ENCODE results near the gene SNX3. TPM values are rescaled to one million over a fixed set of nuclear protein-coding genes. Genes with fewer than 3 reads are reported as not detected.
A peak's percentile ranks its signal among the peaks of the same experiment; 100 is the strongest.
"Not testable (repeated sequence)": the region's sequence is repeated elsewhere in the genome, so short reads cannot be mapped to it uniquely, and the experiment has no call there.

Gene SNX3
- total RNA-seq = 142 TPM

GRCh38 chr6:108260809-108261569, at the start of gene SNX3:
TSS of gene SNX3 (minus strand) at chr6:108261040. CDS start at chr6:108260921, 119 bp downstream.
- peak; percentile 95 for DNase-seq (ENCODE audit: low spot score)

GRCh38 chr6:108309844-108310243, 49.0 kb upstream of the SNX3 start:
- no peak for DNase-seq (ENCODE audit: low spot score)

GRCh38 chr6:108308641-108309040, 47.8 kb upstream of the SNX3 start:
- DNase-seq (ENCODE audit: low spot score) = not testable (repeated sequence)

GRCh38 chr6:108304646-108305045, 43.8 kb upstream of the SNX3 start:
- DNase-seq (ENCODE audit: low spot score) = no peak

- DNase-seq (ENCODE audit: low spot score) = no peak
Measured at GRCh38 chr6:108302386-108302785, 41.5 kb upstream of the SNX3 start.

GRCh38 chr6:108295676-108296075, 34.8 kb upstream of the SNX3 start:
- no peak for DNase-seq (ENCODE audit: low spot score)

- DNase-seq (ENCODE audit: low spot score) = peak; percentile 93
Measured at GRCh38 chr6:108294727-108295625, 34.1 kb upstream of the SNX3 start, which contains the start of gene AFG1L. TSS of gene AFG1L (plus strand) at chr6:108295054. CDS start at chr6:108295080, 26 bp downstream.

GRCh38 chr6:108294297-108294726, 33.5 kb upstream of the SNX3 start:
- DNase-seq (ENCODE audit: low spot score) = no peak

- DNase-seq (ENCODE audit: low spot score) = no peak
Measured at GRCh38 chr6:108293527-108294296, 32.9 kb upstream of the SNX3 start.

- not testable (repeated sequence) for DNase-seq (ENCODE audit: low spot score)
Measured at GRCh38 chr6:108292561-108292960, 31.7 kb upstream of the SNX3 start.

- DNase-seq (ENCODE audit: low spot score) = no peak
Measured at GRCh38 chr6:108291091-108291490, 30.3 kb upstream of the SNX3 start.

GRCh38 chr6:108288742-108289141, 27.9 kb upstream of the SNX3 start:
- DNase-seq (ENCODE audit: low spot score) = no peak

- DNase-seq (ENCODE audit: low spot score) = no peak
Measured at GRCh38 chr6:108287373-108287772, 26.5 kb upstream of the SNX3 start.

- no peak for DNase-seq (ENCODE audit: low spot score)
Measured at GRCh38 chr6:108286366-108286765, 25.5 kb upstream of the SNX3 start.

- no peak for DNase-seq (ENCODE audit: low spot score)
Measured at GRCh38 chr6:108285381-108285780, 24.5 kb upstream of the SNX3 start.

- DNase-seq (ENCODE audit: low spot score) = no peak
Measured at GRCh38 chr6:108277831-108278230, 17.0 kb upstream of the SNX3 start.

- no peak for DNase-seq (ENCODE audit: low spot score)
Measured at GRCh38 chr6:108277295-108277694, 16.5 kb upstream of the SNX3 start.

- no peak for DNase-seq (ENCODE audit: low spot score)
Measured at GRCh38 chr6:108275976-108276375, 15.1 kb upstream of the SNX3 start.

- no peak for DNase-seq (ENCODE audit: low spot score)
Measured at GRCh38 chr6:108274546-108274945, 13.7 kb upstream of the SNX3 start.

GRCh38 chr6:108269955-108270354, 9.1 kb upstream of the SNX3 start:
- not testable (repeated sequence) for DNase-seq (ENCODE audit: low spot score)

GRCh38 chr6:108268845-108269244, 8.0 kb upstream of the SNX3 start:
- no peak for DNase-seq (ENCODE audit: low spot score)

GRCh38 chr6:108263371-108263770, 2.5 kb upstream of the SNX3 start:
- DNase-seq (ENCODE audit: low spot score) = no peak
